ENCODE data around the gene BRCA2.

The BRCA2 gene

GRCh38 chr13:32277839-32278238 lies 37.5 kb upstream of the BRCA2 start:
- Histone ChIP-seq H3K9ac (ENCODE audit: low read depth, low read length, poor library complexity, severe bottlenecking) (no peak overlapping the region), H3K4me3 (ENCODE audit: low read length, poor library complexity, severe bottlenecking) (no peak overlapping the region), H2AFZ (ENCODE audit: low read length) (no peak overlapping the region), H3F3A (ENCODE audit: low read depth) (no peaks in the 10 kb centered on the region), H3K9me2 (replicated peaks; ENCODE audit: low read depth, low read length) (no peaks in the 10 kb centered on the region), H3K79me2 (ENCODE audit: insufficient read depth, low read length) (no peaks in the 10 kb centered on the region), H4K20me1 (ENCODE audit: insufficient read depth, low read length, poor library complexity, severe bottlenecking) (no peaks in the 10 kb centered on the region), H3K36me3 (ENCODE audit: insufficient read depth, low read length) (no peaks in the 10 kb centered on the region), H3K9me3 (ENCODE audit: insufficient read depth, low read depth, low read length) (no peaks in the 10 kb centered on the region), H3K4me1 (ENCODE audit: insufficient read depth, low read length, poor library complexity, severe bottlenecking) (no peaks in the 10 kb centered on the region), H3K4me2 (ENCODE audit: low read depth, low read length, poor library complexity, severe bottlenecking) (no peak overlapping the region), H3K27me3 (ENCODE audit: insufficient read depth, low read length, poor library complexity, severe bottlenecking) (no peaks in the 10 kb centered on the region)
- TF ChIP-seq, protein P1, sequence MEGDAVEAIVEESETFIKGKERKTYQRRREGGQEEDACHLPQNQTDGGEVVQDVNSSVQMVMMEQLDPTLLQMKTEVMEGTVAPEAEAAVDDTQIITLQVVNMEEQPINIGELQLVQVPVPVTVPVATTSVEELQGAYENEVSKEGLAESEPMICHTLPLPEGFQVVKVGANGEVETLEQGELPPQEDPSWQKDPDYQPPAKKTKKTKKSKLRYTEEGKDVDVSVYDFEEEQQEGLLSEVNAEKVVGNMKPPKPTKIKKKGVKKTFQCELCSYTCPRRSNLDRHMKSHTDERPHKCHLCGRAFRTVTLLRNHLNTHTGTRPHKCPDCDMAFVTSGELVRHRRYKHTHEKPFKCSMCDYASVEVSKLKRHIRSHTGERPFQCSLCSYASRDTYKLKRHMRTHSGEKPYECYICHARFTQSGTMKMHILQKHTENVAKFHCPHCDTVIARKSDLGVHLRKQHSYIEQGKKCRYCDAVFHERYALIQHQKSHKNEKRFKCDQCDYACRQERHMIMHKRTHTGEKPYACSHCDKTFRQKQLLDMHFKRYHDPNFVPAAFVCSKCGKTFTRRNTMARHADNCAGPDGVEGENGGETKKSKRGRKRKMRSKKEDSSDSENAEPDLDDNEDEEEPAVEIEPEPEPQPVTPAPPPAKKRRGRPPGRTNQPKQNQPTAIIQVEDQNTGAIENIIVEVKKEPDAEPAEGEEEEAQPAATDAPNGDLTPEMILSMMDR (conservative IDR thresholded peaks at IDR 0.05; ENCODE audit: low read length), result no peak
- TF ChIP-seq EZH2phosphoT487 (IDR thresholded peaks at IDR 0.05; ENCODE audit: borderline replicate concordance), result no peak

DNA sequence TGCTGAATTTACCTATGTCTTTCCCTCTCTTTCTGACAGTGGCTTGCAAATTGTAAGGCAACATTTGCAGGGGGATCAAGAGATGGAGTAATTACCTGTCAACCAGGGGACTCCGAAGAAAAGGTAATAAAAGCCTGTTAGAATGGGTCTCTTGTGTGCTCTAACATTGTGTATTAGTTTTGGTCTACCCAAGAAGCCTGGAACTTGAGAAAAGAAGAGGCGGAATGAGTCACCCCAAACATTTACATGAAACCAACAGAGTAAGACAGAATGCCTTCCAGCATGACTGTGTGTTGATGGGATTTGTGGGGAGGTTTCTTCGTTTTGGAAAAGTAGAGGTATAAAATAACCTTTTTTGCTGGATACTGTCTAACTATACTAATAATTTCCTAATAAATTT lies 36.9 kb upstream of the BRCA2 start:
- Histone ChIP-seq H3K27me3 (ENCODE audit: insufficient read depth, low read length, poor library complexity, severe bottlenecking) (no peaks in the 10 kb centered on the region), H3K9ac (ENCODE audit: low read depth, low read length, poor library complexity, severe bottlenecking) (no peak overlapping the region), H3K4me2 (ENCODE audit: low read depth, low read length, poor library complexity, severe bottlenecking) (no peak overlapping the region)

DNA sequence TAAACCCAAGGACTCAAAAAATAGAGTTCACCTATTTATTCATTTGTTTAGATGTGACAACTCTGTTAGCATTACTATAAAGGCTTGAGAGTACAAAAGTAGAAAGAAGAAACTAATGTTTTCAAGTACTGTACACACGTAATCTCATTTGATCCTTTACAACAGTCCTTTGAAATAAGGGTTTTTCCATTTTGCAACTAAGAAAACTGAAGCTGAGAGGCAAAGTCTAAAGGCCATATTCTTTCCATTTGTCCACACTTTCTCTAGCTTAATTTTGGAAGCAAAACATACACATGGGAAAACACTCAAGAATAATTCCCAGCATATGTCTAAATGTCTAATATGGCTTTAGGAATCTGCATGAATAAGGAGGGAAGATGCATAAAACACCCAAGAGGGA lies 34.2 kb upstream of the BRCA2 start:
- H3K4me2 ChIP-seq (ENCODE audit: low read depth, low read length, poor library complexity, severe bottlenecking), result no peak overlapping the region
- no peaks in the 10 kb centered on the region for H3K27me3 ChIP-seq (ENCODE audit: insufficient read depth, low read length, poor library complexity, severe bottlenecking)
- H3K9ac ChIP-seq (ENCODE audit: low read depth, low read length, poor library complexity, severe bottlenecking), result no peak overlapping the region
- H3K4me3 ChIP-seq (ENCODE audit: low read length, poor library complexity, severe bottlenecking), result no peak overlapping the region
- no peaks in the 10 kb centered on the region for H3K9me2 ChIP-seq (replicated peaks; ENCODE audit: low read depth, low read length)
- H3K4me1 ChIP-seq (ENCODE audit: insufficient read depth, low read length, poor library complexity, severe bottlenecking), result no peaks in the 10 kb centered on the region
- no peaks in the 10 kb centered on the region for H4K20me1 ChIP-seq (ENCODE audit: insufficient read depth, low read length, poor library complexity, severe bottlenecking)
- H2AFZ ChIP-seq (ENCODE audit: low read length), result no peak overlapping the region
- no peak for TF ChIP-seq EZH2phosphoT487 (IDR thresholded peaks at IDR 0.05; ENCODE audit: borderline replicate concordance)
- TF ChIP-seq, protein P1 (conservative IDR thresholded peaks at IDR 0.05; ENCODE audit: low read length), result no peak
- no peaks in the 10 kb centered on the region for H3K9me3 ChIP-seq (ENCODE audit: insufficient read depth, low read depth, low read length)
- H3F3A ChIP-seq (ENCODE audit: low read depth), result no peaks in the 10 kb centered on the region
- H3K36me3 ChIP-seq (ENCODE audit: insufficient read depth, low read length), result no peaks in the 10 kb centered on the region
- H3K79me2 ChIP-seq (ENCODE audit: insufficient read depth, low read length), result no peaks in the 10 kb centered on the region

More for the DNA sequence above, 36.9 kb upstream of the BRCA2 start:
- no peaks in the 10 kb centered on the region for H4K20me1 ChIP-seq (ENCODE audit: insufficient read depth, low read length, poor library complexity, severe bottlenecking)
- H3K79me2 ChIP-seq (ENCODE audit: insufficient read depth, low read length), result no peaks in the 10 kb centered on the region
- H2AFZ ChIP-seq (ENCODE audit: low read length), result no peak overlapping the region
- H3F3A ChIP-seq (ENCODE audit: low read depth), result no peaks in the 10 kb centered on the region
- no peaks in the 10 kb centered on the region for H3K4me1 ChIP-seq (ENCODE audit: insufficient read depth, low read length, poor library complexity, severe bottlenecking)
- H3K4me3 ChIP-seq (ENCODE audit: low read length, poor library complexity, severe bottlenecking), result no peak overlapping the region
- no peaks in the 10 kb centered on the region for H3K9me2 ChIP-seq (replicated peaks; ENCODE audit: low read depth, low read length)
- H3K9me3 ChIP-seq (ENCODE audit: insufficient read depth, low read depth, low read length), result no peaks in the 10 kb centered on the region
- TF ChIP-seq, protein P1 (conservative IDR thresholded peaks at IDR 0.05; ENCODE audit: low read length), result no peak
- H3K36me3 ChIP-seq (ENCODE audit: insufficient read depth, low read length), result no peaks in the 10 kb centered on the region
